ENCODE data around the gene CTDSPL.
"Not testable (repeated sequence)": the region's sequence is repeated elsewhere in the genome, so short reads cannot be mapped to it uniquely, and the experiment has no call there.

CTDSPL gene

GRCh38 chr3:38026856-38027255 lies 165.2 kb downstream of the CTDSPL start:
- no peak for DNase-seq

- DNase-seq, result no peak
These were observed 166.1 kb downstream of the CTDSPL start for GRCh38 chr3:38027466-38028465.

- no peak for DNase-seq
These were observed 167.1 kb downstream of the CTDSPL start for GRCh38 chr3:38028621-38029361.

DNA sequence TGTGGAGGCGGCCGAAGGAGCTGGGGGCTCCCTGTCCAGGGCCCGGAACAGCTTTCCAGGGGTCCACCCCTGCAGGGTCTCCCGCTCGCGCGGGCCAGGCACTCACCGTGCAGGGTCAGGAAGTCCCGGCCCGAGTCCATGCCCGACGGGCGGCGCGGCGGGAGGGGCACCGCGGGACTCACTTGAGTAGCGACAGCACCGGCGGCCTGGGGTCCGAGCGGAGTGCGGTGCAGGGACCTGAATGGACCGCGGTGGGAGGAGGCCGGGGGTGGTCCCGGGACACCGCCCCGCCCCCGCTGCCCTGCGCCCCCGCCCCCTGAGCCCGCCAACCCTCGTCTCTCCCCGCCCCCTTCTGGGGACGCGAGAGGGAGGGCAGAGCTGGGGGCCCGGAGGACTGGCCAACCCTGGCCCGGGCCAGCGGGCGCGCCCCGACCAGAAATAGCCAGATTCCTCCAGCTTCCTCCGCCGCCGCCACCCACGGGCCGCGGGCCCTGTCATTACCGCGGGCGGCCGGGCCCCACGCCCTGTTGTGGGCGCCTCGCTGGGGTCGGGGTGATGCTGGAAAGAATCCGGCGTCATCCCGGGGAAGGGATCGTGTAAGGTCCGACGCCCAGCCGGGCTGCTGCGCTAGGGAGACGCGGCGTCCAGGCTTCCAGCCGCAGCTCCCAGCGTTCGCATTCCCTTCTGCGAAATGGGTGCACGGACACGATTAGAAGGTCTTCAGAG lies 167.9 kb downstream of the CTDSPL start, which contains the start of gene PLCD1:
TSS of gene PLCD1 (minus strand) at position 243 of the 726 bp plus-strand sequence. CDS start at position 140, 103 bp downstream.
- DNase-seq, result peak; percentile 16 to 24

DNA sequence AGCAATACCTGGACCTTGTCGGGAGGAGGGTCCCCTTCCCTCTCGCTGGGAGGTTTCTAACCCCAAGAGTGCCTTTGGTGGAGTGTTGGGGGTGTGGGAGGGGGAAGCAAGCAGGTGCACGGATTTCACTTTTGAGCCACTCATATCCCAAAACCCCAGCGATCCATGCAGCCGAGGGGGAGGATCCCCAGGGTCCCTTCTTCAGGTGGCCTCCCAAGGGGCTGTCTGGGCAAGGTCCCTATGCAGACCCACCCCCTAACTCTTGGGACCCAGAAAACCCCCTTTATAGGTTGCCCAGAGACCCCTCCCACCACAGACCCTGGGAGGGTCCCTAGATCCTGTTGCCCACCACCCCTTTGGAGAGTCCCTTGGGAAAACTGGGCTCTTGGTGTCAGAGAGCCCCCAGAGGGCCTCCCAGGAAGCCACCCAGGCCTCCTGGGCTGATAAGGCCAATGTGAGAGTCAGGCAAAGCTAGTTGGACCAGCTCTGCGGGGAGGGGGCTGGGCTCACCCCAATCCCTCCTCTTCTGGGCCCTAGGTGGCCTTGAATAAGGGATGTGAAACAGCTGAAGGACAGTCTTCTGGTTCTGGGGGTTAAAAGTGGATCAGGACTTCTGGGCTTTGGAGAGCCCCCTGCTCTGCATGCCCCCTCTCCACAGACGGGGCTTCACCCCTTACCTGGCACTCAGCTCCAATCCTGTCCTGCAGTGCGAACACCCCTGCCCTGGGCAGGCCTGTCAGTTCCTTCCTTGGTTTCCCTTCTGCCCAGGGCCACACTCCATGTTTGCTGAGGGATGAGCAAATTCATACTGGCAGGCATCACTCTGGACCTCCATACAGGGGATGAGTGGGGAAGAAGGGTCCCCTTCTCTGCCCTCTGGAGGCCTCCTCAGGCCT lies 168.7 kb downstream of the CTDSPL start:
- DNase-seq, result no peak

GRCh38 chr3:38031022-38031994 lies 169.6 kb downstream of the CTDSPL start:
- peak; percentile 46 to 66 for DNase-seq

GRCh38 chr3:38032328-38032865 lies 170.7 kb downstream of the CTDSPL start:
- no peak for DNase-seq

DNA sequence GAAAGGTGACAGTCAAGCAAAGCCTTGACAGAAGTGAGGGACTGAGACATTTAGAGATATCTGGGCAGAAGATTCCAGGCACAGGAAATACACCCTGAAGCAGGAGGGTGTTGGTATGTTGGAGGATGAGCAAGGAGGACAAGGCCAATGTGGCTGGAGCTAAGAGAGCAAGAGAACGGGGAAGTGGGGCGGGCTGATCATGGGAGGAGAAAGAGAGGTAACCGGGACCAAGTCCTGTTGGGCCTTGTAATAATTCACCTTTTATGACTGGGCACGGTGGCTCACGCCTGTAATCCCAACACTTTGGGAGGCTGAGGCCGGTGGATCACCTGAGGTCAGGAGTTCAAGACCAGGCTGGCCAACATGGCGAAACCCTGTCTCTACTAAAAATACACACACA lies 171.9 kb downstream of the CTDSPL start:
- DNase-seq, result not testable (repeated sequence)
